ENCODE measurements around the gene SUMO2.
"Not testable (repeated sequence)": the region's sequence is repeated elsewhere in the genome, so short reads cannot be mapped to it uniquely, and the experiment has no call there.

SUMO2 gene

GRCh38 chr17:75181608-75182318 is 996 bp downstream of the SUMO2 start:
- peak; percentile 22 for DNase-seq

GRCh38 chr17:75181110-75181509 is 1.6 kb downstream of the SUMO2 start:
- DNase-seq = no peak

DNA sequence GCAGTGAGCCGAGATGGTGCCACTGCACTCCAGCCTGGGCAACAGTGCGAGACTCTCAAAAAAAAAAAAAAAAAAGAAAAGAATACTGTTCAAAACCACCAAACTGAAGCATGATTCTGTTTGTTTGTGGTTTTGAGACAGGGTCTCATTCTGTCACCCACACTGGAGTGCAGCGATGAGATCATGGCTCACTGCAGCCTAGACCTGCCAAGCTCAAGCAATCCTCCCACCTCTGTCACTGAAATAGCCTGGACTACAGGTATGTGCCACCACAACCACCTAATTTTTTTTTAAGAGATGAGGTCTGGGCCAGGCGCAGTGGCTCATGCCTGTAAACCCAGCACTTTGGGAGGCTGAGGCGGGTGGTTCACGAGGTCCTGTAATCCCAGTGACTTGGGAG is 4.3 kb downstream of the SUMO2 start:
- no peak for DNase-seq

GRCh38 chr17:75176625-75177024 is 6.1 kb downstream of the SUMO2 start:
- DNase-seq = no peak

- no peak for DNase-seq
Observed at GRCh38 chr17:75174996-75175395, 7.8 kb downstream of the SUMO2 start.

DNA sequence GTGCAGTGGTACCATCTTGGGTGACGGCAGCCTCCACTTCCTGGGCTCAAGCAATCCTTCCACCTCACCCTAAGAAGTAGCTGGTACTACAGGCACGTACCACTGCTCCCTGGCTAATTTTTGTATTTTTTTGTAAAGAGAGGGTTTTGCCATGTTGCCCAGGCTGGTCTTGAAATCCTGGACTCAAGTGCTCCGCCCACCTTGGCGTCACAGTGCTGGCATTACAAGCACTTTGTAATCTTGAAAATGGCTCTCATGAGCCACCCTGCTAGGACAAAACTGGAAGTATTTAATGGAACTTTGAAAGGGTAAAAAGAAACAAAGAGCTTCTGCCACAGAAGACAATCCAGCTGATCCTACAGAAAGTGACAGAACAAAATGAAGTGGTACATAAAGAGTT is 9.2 kb downstream of the SUMO2 start:
- no peak for DNase-seq

DNA sequence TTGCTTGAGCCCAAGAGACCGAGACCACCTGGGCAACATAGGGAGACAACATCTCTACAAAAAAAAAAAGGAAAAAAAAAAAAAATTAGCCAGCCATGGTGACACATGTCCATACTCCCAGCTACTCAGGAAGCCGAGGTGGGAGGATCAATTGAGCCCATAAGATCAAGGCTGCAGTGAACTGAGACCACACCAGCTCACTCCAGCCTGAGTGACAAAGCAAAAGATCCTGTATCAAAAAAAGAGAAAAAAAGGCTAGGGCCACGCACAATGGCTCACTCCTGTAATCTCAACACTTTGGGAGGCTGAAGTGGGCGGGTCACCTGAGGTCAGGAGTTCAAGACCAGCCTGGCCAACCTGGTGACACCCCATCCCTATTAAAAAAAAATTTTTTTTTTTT is 13.8 kb downstream of the SUMO2 start:
- no peak for DNase-seq

DNA sequence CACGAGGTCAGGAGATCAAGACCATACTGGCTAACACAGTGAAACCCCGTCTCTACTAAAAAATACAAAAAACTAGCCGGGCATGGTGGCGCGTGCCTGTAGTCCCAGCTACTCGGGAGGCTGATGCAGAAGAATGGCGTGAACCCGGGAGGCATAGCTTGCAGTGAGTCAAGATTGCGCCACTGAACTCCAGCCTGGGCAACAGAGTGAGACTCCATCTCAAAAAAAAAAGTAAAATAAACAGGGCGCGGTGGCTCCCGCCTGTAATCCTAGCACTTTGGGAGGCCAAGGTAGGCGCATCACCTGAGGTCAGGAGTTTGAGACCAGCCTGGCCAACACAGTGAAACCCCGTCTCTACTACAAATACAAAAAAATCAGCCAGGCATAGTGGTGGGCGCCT is 18.2 kb downstream of the SUMO2 start:
- DNase-seq = not testable (repeated sequence)

DNA sequence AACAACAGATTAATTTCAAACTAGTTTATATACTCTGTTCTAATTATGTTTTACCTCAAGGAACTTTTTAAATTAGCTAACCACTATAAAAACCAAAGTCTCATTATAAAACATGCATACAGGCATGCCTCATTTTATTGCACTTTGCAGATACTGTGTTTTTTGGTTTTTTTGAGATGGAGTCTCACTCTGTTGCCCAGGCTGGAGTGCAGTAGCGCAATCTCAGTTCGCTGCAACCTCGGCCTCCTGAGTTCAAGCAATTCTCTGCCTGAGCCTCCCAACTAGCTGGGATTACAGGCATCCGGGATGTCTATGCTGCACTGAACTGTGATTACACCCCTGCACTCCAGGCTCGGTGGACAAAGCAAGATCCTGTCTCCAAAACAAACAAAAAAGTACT is 19.7 kb downstream of the SUMO2 start:
- DNase-seq = no peak

DNA sequence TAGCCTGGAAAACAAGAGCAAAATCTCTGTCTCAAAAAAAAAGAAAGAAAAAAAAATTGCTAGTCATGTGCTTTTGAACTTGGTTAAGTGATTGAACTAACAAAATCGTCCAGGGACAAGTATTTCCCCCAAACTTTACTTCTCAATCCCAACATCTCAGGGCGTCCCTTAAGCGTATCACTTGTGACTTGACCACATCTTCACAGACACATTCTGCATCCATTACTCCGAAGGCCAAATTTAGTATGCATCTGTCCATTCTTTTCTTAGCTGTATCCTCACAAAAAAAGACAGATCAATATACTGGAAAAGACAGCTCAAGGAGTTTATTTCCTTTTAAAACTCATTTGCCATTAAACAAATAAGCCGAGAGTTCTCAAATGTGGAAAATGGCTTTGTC is 22.5 kb downstream of the SUMO2 start:
- no peak for DNase-seq

DNA sequence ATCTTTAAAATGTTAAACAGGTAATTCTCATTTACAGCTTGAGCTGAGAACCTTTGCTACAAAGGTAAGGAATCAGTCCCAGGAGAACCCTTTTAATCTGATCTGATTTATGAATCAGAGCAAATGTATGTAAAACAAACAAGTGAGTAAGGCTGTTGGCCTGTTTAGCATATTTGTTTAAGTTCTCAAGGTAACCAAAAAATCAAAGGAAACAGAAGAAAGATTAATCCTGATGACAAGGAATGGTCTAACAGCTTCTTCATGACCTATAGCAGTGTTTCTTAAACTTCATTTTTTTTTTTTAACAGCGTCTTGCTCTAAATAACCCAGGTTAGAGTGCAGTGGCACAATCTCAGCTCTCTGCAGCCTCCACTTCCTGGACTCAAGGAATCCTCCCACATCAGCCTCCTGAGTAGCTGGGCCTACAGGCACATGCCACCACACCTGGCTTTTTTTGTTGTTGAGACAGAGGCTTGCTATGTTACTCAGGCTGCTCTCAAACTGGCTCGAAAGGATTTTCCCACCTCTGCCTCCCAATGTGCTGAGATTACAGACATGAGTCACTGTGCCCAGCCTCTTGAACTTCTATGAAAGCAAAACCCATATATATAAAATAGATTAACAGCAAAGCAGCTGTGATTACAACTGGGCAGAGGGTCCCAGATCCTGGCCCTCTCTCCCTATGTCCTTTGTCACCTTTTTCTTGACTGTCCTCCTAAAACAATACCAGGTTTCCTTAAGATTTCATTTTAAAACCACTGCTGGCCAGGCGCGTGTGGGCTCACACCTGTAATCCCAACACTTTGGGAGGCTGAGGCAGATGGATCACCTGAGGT is 23.3 kb downstream of the SUMO2 start:
- DNase-seq = no peak

DNA sequence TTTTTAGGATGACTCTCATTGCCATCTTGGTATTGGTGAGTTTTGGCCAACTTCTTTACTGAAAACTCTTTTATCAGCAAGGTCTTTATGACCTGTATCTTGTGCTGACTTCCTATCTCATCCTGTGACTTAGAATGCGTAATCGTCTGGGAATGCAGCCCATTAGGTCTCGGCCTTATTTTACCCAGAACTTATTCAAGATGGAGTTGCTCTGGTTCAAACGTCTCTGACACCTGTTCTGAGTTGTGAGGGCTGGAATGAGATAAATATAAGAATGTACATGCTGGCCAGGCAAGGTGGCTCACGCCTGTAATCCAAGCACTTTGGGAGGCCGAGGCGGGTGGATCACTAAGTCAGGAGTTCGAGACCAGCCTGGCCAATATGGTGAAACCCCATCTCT is 24.3 kb downstream of the SUMO2 start:
- not testable (repeated sequence) for DNase-seq

GRCh38 chr17:75155191-75155601 is 27.6 kb downstream of the SUMO2 start:
- no peak for DNase-seq

DNA sequence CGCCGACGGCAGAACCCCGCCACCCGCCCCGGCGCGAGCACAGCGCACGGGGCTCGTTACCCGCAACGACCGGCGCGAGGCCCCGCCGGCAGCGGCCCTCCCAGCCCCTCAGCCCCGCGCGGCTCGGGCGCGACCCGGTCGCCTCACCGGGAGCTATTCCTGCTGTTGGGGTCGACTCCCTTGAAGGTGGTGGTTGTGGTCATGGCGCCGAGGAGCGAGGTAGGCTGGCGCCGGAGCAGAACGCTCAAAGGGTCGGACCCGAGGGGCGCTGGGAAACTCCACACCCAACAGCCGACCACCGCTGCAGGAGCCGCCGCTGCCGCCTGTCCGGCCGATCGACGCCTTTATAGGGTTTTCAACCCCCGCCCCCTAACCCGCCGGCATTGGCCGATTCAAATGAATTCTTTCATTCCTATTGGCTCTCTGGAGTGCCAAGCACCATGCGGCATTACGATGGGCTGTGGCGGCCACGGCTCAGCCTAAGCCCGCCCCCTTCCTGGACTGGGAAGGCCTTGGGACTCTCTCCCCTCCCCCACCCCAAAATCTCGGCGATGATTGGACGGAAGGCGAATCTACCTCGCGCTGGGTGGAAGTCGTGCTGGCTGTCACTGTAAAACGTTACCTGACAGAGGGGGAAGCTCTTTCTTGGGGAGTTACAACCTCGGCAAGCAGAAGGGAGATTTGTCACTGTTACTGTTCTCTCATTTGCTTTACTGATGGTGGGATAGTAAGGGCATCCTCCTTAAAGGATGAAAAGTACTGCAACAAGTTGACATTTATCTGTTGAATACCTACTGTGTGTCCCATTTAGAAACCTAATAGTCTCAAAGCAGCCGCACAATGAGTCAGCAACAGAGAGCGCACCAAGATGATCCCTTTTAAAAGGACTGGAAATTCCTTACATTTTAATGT is 28.3 kb downstream of the SUMO2 start, which contains the start of gene JPT1:
Gene JPT1, minus strand, starts transcription at position 318 of the 912 bp plus-strand sequence. Its CDS starts 115 bp downstream, at position 203.
- peak; percentile 99 for DNase-seq

DNA sequence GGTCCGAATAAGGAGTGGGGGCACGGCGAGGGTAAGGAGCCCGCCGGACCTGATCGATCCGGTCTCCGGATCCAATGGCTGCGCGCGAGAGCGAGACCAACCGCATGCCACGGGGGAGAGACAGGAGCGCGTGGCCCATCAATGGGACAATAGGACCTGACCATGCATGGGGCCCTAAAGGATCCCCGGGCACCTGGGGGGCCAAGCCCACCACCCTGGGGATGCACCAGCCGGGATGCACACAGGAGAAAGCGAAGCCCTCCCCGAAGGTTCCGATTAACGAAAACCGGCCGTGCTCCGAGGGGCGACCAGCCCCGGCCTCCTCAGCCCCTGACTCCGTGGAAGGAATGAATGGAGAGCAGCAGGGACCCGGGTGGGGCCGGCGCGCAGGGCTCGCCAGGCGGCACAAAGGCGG is 29.0 kb downstream of the SUMO2 start:
- no peak for DNase-seq

DNA sequence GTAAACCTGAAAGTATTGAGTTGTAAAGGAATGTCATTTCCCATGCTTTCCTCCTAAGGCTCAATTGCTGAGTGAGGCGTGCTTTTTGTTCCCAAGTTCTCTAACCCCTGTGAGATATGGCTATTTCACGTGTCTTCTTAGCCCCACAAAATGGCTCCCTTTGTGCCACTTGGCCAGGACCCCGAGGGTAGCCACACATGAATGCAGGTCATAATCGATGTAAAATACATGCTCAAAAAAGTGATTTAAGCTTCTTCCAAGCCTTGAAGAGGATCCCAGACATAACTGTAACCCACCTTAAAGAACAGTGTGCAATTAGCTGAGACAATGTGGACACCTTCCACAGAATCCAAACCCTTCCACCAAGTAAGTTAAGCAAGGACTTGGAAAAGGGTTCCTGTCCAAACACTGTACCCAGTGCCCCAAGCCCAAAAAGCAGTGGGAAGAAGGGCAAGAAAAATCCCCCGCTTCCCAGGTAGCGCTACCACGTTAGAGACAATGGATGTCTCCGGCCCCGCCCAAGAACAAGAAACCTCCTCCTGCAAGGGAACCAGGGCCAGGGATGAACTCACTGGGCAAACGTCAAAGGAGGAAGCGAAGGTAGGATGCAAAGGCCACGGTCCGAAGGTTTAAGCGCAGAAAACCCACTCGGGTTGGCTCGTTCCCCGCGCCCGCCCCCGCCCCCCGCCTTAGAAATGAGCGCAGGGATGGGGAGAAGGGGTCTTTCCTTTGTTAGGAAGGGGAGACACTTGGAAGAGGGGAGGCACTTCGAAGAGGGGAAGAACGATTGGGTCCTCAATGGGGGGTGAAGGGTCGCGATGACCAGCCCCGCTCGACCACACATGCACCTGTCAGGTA is 29.6 kb downstream of the SUMO2 start:
- DNase-seq = no peak

GRCh38 chr17:75152523-75152921 is 30.2 kb downstream of the SUMO2 start:
- DNase-seq = no peak

GRCh38 chr17:75151930-75152329 is 30.8 kb downstream of the SUMO2 start:
- no peak for DNase-seq

DNA sequence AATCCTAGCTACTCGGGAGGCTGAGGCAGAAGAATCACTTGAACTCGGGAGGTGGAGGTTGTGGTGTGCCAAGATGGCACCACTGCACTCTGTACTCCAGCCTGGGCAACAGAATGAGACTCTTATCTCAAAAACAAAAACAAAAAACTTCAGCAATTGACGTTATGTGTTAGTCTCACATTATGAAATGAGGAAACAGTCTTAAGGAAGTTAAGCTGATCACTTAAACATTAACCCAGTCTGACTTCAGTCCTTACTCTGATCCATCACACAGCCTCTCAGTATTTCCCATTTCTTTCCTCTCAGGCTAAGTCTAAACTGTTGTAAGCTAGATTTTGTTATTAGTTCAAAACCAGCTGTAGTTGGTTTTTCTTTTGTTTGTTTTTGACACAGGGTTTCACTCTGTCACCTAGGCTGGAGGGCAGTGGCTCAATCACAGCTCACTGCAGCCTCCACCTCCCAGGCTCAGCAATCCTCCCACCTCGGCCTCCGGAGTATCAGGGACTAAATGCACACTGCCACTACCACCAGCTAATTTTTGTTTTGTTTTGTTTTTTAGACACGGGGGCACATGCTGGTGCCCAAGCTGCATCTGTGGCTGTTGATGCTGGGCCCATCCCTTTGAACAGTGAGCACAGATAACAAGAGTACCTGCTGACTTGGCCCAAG is 34.7 kb downstream of the SUMO2 start:
- no peak for DNase-seq

- no peak for DNase-seq
Observed at GRCh38 chr17:75146592-75146991, 36.2 kb downstream of the SUMO2 start.

DNA sequence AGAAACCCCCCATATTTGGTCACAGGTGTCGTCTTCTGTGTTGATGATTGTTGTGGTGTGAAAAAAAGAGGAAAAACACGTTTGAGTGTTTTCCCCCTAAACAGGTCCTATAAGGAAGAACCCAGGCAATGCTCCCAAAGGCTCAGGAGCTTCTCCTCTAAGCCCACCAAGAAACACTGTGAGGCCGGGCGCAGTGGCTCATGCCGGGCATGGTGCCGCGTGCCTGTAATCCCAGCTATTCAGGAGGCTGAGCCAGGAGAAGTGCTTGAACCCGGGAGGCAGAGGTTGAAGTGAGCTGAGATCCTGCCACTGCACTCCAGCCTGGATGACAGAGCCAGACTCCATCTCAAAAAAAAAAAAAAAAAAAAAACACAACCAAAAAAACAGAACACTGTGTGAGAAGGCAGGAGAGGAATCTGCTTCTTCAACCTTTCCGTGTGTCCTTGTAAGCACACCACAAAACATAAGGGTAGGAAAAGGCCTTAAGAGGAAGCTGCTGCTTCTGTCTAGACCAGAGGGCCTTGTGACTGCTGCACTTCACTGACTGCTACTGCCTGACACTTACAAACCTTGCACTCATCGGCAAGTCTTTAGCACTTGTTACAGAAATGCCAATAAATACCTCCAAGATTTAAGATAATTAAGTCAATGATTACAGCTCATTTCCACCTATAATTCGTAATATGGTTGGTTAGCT is 37.8 kb downstream of the SUMO2 start:
- DNase-seq = no peak

Measured in midbrain (tissue), 1 donor.